Dermis microvascular lymphatic vessel endothelial cell (primary cell): ENCODE measurements around the gene CNNM3. TPM values are rescaled to one million over a fixed set of nuclear protein-coding genes. Genes with fewer than 3 reads are reported as not detected.
A peak's percentile ranks its signal among the peaks of the same experiment; 100 is the strongest.

Experiments
- DNase-seq, 2 donors: peaks; one replicate each; pipeline versions ENCODE4 v3.0.0 to v3.0.0-alpha.2; 2010; ENCODE audit warnings: low read depth in 2 of 2
- total RNA-seq: library from RNA; depleted of rRNA; stranded (reverse); fragments of >200 nt; gene quantifications from 2 replicates; pipeline ENCODE4 v1.2.1, GENCODE V29; 2014

Gene CNNM3
- total RNA-seq, 1 donor from 2014 or later: 6.4 TPM

DNA sequence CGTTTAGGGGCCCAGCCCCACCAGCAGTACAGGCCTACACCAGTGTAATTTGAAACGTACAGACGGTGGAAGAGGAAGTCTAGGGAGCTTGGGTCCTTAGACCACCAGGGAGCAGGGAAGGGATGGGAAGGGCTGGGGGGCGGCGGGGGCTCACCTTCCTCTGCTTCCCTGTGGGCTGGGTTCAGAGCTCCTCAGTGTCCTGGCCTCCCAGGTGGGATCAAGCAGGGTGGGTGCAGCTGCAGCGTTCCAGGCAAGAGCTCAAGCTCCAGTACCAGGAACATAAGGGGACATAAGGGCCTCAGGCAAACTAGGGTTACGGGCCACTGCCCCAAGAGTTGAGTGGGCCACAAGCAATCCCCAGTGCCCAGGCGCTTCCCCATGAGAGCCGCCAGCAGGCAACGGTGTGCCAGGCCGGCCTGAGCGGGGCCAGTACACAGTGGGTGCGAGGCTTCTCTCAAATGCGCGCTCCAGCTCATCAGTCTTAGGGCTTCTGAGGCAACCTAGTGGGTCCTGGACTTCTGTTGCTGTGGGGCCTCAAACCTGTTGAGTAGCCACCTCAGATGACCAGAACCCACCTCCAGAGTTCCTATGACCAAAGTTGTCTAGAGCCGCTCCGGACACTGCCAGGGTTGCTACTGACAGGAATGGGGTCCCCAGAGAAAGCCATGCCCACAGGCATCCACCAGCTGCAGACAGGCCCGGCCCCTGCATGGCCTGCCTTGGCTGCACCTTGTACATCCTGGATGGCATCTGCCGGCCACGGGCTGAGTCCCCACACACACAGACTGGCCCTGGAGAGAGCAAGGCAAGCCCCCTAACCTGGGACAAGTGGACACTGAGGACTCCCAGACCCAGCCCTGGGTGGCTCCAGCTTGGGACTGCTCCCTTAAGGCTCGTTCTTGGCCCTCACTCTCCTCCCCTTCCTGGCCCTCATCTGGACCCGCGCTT, 22.6 kb downstream of the CNNM3 start:
- no peak for DNase-seq

DNA sequence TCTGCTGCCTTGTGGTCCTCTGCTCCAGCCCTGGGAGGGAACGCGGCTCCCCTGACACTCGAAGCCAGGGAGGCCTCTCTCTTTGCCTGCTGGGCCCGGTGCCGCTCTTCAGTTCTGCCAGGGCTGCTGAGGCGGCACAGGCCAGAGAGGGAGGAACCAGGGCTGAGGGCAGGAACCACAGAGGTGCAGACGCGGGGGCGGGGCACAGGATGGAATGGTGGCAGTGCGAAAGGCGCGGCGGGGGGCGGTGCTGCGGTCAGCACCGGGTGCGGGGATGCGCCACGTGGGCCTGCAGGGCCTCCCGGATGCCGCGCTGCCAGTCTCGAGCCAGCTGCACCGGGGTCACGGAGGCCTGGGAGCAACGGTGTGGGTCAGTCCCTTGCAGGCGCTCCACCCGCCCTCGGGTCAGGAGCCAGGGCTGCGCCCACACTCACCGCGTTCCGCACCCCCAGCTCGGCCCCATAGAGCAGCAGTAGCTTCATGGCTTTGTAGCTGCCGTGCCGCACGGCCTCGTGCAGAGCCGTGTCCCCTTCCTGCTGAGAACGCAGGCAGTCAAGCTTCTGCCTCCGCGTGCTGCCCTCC, 23.3 kb downstream of the CNNM3 start:
- DNase-seq: no peak

DNA sequence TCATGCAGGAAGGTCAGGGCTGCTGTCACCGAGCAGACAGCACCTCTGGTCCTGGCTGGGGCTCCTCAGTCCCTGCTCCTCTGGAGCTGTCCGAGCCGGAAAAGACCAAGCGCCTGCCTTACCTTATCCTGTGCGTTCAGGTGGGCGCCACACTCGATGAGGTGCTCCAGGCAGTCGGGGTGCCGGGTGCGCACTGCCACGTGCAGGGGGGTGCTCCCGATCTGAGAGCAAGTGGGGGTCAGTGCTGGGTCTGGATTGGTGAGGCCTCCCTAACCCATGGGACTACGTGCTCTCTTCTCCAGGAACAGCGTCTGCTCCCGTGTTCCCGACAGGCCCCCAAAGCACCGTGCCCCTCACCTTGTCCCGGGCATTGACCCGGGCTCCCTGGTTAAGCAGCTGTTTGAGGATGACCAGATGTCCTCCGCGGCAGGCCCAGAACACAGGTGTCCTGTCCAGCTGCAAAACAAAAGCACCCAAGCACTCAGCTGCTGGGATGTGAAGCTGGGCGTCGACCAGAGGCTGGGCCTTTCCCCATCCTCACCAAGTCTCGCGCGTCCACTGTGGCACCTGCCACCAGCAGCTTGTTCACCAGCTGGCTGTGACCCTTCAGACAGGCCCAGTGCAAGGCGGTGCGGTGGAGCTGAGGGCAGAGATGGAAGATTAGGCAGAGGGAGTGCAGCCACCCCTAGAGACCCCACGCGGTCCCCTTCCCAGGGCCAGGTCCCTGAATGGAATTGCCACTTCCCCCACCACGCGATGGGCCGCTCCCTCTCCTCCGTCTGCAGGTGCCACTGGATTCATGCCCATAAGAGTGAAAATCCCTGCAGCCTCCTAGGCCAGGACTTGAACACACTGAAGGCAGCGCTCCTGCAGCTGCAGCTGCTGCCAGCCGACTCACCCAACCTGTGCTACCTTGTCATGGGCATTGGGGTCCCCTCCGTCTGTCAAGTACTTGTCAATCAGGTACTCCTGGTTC, 24.1 kb downstream of the CNNM3 start:
- no peak for DNase-seq

DNA sequence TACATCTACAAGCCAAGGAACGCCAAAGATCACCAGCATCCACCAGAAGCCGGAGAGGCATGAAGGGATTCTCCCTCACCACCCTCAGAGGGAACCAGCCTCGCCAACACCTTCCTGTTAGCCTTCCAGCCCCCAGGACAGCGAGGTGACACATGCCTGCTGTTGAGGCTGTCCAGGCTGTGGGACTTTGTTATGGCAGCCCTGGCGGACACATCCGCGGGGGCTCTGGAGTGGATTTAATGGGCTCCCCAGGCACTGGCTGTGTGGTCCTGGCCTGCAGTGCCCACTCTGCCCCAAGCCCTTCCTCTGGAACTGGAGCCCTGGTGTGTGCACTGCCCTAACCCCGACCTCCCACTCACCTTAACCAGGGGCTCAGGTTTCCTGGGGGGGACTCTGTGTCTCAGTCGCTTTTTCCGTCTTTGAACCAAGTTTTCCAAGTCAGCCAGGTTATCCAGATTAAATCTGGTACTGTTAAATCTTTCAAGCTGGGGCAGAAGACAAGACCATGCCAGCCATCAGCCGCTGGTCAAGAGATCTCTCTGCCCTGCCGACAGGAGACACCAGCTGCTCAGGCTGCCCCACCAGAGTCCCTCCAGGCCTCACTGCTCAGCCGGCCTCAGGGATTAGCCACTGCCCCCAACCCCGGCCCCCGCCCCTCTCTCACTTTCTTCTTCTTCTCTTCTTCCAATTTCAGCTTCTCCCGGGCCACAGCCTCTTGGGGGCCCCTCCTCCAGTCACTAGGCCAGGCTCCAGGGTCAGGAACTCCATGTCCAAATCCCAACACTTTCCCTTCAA, 25.8 kb downstream of the CNNM3 start:
- no peak for DNase-seq

DNA sequence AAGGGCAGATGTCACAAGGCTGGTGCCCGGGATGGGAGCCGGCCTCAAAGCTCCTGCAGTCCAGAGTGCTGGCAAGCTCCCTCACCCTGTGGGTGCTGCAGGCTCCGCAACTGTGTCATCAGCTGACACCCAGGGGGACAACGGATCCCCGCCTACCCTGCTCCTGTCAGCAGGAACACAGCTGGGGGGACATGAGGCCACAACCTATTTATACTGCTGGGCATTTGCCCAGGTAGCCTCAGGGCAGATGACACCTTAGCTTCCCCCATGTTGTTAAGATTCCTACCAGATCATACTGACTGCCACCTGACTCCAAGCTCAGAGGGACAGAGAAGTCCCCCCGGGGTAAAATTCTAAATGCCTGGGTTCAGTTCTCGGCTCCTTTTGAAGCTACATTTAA, 26.5 kb downstream of the CNNM3 start:
- no peak for DNase-seq

DNA sequence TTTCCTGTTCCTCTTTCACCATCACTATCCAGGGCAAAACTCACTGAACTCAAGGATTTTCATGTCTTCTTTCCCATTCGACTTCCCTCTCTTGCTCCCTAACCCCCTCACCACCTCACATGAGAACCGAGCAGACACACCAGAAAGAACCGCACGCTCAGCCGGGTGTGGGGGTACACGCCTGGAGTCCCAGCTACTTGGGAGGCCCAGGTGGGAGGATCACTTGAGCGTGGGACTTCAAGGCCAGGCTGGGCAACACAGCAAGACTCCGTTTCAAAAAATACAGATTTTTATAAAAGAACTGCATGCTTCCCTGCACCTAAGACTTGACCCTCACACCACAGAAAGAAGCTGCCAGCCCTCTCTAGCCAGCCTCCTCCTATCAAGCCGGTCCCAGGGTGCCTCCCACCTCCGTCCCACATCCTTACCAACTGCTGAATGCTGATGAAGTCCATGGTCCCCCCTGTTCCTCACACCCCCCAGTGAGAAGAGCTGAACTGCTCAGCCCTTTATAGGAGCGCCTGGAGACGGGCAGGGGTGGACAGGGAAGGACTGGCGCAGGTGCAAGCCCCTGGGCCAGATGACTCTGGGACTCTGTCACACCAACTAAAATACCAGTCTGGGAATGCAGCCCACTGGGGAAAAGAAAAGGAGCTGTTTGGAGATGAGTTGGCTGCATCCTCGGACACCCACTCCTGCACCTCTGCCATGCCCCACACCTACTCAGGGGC, 27.6 kb downstream of the CNNM3 start, which contains the start of gene ANKRD23:
TSS of gene ANKRD23 (minus strand) at position 484 of the 731 bp plus-strand sequence. CDS start at position 455, 29 bp downstream.
- DNase-seq: no peak

DNA sequence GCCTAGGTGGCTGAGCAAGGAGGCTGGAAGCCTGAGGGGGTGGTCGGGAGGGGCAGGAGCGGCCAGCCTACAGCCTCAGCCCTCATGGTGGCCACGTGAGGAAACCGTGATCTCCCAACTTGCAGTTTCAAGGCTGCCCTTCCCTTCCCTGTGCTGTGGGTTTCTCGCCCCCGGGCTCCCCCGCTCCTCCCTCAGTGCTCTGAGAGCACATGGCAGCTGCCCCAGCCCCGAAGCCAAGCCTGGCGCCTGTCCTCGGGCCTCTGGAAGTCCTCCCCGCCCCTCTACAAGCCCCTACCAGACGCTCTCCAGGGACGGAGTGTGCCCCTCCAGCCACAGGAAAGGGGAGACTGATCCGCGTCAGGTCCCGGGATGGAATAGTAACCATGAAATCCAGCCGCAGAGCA, 28.3 kb downstream of the CNNM3 start:
- no peak for DNase-seq

DNA sequence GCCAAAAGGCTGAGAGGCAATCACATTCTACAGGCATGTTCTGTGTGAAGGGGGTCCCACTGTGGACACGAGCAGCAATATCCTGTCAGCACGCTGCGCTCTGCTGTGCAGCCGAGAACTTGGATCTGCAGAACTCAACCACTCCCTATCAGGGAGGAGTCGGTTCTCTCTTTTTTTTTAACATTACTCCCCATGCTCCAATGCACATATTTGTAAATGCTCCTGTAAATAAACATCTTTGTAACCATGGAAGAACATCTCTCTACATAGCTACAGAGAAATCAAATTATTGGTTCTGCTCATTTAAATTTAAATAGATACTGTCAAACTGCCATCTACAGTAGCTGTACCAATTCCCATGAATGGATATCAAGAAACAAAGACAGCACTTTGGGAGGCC, 30.8 kb downstream of the CNNM3 start:
- no peak for DNase-seq

DNA sequence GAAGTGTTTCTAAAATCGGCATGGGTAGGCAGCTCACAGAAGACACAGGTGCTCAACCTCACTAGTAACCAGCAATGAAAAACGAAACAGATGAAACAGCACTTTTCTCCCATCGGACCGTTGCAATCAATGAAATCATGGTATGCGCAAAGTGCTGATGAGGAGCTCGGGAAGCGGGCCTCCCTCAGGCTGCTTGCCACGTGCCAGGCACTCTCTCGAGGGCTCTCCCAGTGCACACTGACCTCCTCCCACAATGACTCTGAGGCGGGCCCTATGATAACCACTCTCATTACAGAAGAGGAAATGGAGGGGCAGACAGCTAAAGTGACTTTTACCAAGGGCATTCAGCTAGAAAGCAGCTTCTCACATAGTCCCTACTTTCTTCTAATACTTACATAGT, 31.5 kb downstream of the CNNM3 start:
- no peak for DNase-seq

DNA sequence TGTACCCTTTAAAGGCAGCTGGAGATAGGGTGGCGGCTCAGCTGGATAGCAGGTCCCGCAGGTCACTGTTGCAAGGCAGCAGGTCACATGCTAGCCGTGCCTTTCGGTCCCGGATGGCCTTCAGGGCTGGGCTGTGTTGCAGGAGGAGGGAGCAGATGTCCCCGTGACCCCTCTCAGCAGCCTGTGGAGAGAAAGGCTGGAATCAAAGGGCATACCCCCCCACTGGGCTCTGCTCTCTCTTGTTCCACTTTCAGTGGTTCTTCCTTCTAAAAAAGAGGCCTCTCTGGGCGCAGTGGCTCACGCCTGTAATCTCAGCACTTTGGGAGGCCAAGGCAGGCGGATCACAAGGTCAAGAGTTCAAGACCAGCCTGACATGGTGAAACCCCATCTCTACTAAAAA, 32.2 kb downstream of the CNNM3 start:
- DNase-seq: no peak

DNA sequence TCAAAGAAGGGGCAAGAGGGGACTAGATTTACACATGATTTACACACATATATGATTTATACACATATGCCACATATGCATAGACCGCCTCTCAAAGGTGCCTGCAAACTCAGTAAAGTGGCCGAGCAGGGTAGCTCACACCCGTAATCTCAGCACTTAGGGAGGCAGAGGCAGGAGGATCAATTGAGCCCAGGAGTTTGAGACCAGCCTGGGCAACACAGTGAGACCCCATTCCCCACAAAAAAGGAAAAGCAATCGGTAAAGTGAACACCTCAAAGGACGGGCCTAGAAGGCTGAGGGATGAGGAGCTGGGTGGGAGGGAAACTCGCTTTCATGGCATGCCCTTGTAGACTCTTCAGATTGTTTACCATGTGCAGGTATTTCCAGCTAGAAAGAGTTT, 36.6 kb downstream of the CNNM3 start:
- DNase-seq: no peak

DNA sequence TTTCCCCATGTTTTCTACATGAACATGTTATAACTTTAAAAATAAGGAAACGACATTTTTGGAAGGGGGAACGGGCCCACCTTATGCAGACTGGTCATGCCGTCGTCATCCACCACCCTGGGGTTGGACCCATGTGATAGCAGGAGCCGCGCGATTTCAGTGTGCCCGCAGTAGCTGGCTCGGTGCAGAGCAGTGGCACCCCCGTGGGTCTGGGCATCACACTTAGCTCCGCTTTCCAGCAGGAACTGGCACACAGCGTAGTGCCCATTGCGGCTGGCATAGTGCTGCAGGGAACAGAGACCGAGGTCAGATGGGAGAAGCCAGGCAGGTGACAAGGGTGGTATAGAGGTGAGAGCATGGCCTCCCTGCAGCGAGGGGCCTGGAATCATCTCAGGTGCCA, 37.3 kb downstream of the CNNM3 start:
- DNase-seq: no peak

DNA sequence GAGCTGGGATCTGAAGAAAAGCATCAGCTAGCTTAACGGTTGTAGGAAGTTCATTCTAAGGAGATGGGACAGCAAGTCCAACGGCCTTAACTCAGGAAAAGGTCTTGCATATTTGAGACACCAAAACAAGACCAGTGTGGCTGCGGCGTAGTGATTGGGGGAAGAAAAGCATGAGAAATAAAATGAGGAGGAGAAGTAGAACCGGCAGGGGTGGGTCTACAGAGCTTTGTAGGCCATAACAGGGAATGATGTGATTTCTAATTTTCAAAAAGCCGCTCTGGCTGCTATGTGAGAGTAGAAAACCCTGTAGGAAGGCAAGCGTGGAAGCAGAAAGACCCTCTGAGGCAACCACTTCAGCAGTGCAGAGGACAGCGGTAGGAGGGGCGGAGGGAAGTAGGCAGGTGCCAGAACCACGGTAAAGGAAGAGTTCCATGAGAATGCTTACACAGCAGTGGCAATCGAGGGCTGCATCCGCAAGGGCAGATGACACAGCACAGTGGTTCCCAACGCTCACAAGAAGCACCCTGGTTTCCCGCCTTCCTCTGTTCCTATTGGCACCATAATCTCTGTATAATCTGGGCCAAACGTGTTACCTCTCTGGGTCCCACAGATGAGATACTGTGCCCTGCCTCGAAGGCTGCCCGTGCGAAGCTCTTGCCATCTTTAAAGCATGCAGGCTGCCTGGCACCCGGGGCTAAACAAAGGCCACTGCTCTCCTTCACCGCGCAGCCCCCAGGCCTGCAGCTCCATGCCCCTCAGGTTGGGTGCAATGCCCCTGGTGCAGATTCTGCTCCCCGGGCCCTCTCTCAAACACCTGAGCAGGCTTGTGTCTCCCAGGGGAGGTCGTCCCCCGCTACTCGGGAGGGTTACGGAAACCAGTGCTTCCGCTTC, 41.0 kb downstream of the CNNM3 start:
- peak in 1 of 2 donors; percentile 32 for DNase-seq

DNA sequence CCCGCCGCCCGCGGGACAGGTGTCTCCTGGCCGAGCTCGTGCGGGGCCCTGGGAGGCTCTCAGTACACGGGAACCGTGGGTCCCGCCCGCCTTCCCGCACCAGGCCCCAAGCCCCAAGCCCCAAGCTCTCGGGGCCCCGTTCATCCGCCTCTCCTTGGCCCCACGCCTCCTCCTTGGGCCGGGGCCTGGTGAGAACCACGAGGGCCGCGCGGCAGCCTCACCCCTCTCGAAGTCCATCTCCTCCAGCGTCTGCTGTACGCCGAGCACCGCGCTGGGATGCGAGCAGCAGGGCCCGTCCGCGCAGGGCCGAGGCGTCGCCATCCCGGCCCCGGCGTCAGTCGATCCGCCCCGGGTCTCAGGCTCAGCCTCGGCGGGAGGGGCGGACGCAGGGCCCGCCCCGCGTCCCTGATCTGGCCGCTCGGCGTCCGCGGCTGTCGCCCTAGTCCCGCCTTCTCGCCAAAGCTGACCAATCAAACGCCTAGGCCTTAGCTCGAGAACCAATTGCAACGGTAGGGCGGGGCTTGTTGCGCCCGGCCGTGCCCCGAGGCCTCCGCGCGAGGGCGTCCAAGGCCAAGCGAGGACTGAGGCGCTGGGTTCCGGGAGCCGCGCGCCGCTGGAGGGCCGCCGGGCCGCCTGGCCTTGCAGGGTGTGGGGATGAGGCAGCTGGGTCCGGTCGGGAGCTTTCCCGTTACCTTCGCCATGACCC, 41.8 kb downstream of the CNNM3 start, which contains the start of gene ANKRD39:
TSS of gene ANKRD39 (minus strand) at position 350 of the 706 bp plus-strand sequence. CDS start at position 321, 29 bp downstream.
- DNase-seq: peak; percentile 96 to 98

DNA sequence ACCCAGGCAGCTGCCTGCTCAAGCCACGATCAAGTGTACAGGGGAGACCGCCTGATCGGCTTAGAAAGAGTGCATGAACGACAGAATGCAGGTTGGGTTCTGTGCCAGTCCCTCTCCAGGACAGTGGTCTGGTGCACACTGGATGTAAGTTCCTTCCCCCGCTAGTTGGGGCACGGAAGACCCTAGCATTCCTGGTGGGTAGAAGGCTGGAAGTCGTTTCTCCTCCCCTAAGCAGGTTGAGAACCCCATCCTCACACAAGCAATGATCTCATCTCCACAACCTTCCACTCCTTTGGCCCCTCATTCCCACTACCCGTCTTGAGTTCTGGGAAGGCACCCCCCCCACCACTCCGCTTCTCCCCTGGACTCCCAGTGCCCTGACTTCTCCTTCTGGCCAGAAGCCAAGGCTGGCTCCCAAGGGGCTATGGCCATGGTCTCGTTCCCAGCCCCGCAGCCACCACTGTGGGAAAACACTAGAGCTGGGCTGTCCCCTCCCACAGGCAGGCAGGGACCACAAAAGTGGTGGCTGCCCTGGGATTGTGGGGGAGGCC, 43.1 kb downstream of the CNNM3 start:
- no peak for DNase-seq

DNA sequence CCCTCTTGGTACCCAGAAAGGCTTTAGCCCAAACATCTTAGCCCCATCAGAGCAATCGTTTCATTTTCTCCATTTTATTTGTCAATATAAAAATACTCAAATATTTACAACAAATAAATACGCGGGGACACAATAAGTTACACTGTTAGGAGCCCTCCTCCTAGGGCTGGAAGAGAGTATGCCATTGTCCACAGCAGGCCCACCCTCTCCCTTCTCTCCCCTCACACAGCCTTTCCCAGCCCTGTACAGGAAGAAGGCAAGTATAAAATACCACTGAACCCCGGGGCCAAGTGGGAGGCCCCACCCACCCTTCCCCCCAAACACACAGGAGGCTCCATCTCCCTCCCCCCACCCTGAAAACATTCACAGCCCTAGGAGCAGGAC, 43.6 kb downstream of the CNNM3 start:
- no peak for DNase-seq

DNA sequence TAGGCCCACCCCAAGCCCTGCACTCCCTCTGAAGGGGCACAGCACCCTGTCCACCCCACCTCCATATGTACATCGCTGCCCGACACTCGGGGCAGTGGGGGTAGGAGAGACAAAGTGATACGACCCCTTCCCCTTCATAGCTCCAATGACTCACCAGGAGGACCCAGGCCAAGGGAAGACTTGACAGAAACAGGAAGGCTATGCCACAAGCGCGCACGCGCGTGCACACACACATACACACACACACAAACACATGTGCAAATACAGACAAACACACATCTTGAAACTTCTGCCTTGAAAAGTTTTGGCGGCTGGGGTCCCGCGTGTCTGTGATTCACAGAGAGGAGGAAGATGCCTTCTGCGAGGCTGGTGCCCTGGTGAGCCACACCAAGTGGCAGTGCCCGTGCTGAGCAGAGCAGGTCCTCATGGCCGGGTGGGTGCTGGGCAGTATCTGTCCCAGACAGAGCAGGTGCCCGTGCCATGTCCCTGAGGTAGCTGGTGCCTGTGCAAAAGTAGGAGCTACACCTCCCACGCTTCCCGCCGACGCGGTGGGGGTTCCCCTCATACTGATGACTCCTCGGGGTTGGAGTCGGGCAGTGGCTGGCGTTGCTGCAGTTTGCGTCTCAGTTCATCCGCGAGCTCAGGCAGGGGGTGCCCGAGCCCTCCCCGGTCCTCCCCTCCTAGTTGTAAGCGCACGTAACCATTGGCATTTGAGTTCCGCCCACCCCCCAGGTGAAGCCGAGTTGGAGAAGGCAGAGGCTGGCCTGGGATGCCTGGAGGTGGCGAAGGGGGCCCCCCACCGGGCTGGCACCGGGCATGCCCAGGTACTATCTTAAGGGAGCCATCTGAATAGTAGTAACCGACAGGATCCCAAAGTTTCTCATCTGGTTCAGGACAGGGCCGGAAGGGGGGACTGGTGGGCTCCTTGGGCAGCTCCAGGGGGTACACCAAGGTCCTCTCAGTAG, 44.3 kb downstream of the CNNM3 start:
- DNase-seq: no peak
